K562 (cell line): ENCODE data around the gene NNAT. TPM values are rescaled to one million over a fixed set of nuclear protein-coding genes. Genes with fewer than 3 reads are reported as not detected.
A peak's percentile ranks its signal among the peaks of the same experiment; 100 is the strongest.

Source experiments
- AFF4 ChIP-seq: sonication (generic); formaldehyde crosslinking; IDR thresholded peaks from 2 replicates; pipeline ENCODE4 v1.8.0; 2023; ENCODE audit warnings: mild to moderate bottlenecking, missing genetic modification reagents
- CC2D1A ChIP-seq: fragments of 450-650 bp; IDR thresholded peaks from 2 replicates; pipeline ENCODE4 v1.6.1; 2017; ENCODE audit warnings: mild to moderate bottlenecking
- FOSL1 ChIP-seq: fragments of 200-800 bp; sonication (Bioruptor generic); conservative IDR thresholded peaks from 2 replicates; pipeline ENCODE4 v1.6.1; 2016; ENCODE audit warnings: missing genetic modification characterization, missing compliant biosample characterization
- GTF2A2 ChIP-seq: IDR thresholded peaks from 2 replicates; pipeline ENCODE4 v1.6.1; 2016; ENCODE audit warnings: mild to moderate bottlenecking, missing genetic modification characterization, missing compliant biosample characterization
- HDAC1 ChIP-seq, 2 experiments: fragments of 450-650 bp; IDR thresholded peaks; 2 replicates each; pipeline ENCODE4 v1.6.1; 2016 to 2017; ENCODE audit warnings: inconsistent platforms in 1 of 2, mild to moderate bottlenecking in 1 of 2, moderate library complexity in 1 of 2
- HDAC2 ChIP-seq: fragments of 450-650 bp; IDR thresholded peaks from 2 replicates; pipeline ENCODE4 v1.6.1; 2016; ENCODE audit warnings: mild to moderate bottlenecking
- JUND ChIP-seq, 2 experiments: IDR thresholded peaks; 2 replicates in 1 of 2; 3 replicates in 1 of 2; pipeline ENCODE4 v1.6.1; 2011; ENCODE audit warnings: borderline replicate concordance in 2 of 2, low read depth in 2 of 2, low read length in 2 of 2, improper control_type of control experiment in 1 of 2, missing biosample characterization in 1 of 2, missing genetic modification characterization in 1 of 2, missing genetic modification reagents in 1 of 2
- MNT ChIP-seq, 2 experiments: fragments of 450-650 bp; conservative IDR thresholded peaks; 2 replicates each; pipeline ENCODE4 v1.6.1; 2017; ENCODE audit warnings: mild to moderate bottlenecking in 2 of 2, moderate library complexity in 2 of 2
- NFIC ChIP-seq: fragments of 450-650 bp; IDR thresholded peaks from 2 replicates; pipeline ENCODE4 v1.6.1; 2017; ENCODE audit warnings: mild to moderate bottlenecking, inconsistent platforms
- PCBP2 ChIP-seq: fragments of 200-400 bp; formaldehyde crosslinking; IDR thresholded peaks from 2 replicates; pipeline ENCODE4 v1.6.1; 2018; ENCODE audit warnings: low read length, low read depth, mild to moderate bottlenecking, moderate library complexity; ENCODE audit not compliant: poor library complexity, severe bottlenecking
- POLR2AphosphoS5 ChIP-seq: IDR thresholded peaks from 2 replicates; pipeline ENCODE4 v1.6.1; 2011; ENCODE audit warnings: mild to moderate bottlenecking, low read depth, low read length, moderate library complexity; ENCODE audit not compliant: control insufficient read depth, insufficient read depth
- RCOR1 ChIP-seq, 2 experiments: IDR thresholded peaks; 2 replicates each; pipeline ENCODE4 v1.6.1; 2012; ENCODE audit warnings: low read depth in 2 of 2, low read length in 2 of 2, borderline replicate concordance in 1 of 2, improper control_type of control experiment in 1 of 2
- SOX6 ChIP-seq: fragments of 450-650 bp; IDR thresholded peaks from 2 replicates; pipeline ENCODE4 v1.6.1; 2014; ENCODE audit warnings: mild to moderate bottlenecking
- TAF7 ChIP-seq: fragments of 450-650 bp; IDR thresholded peaks from 2 replicates; pipeline ENCODE4 v1.6.1; 2016; ENCODE audit warnings: missing genetic modification characterization, missing compliant biosample characterization
- TSHZ1 ChIP-seq: fragments of 250-450 bp; sonication (Bioruptor Pico); IDR thresholded peaks from 2 replicates; pipeline ENCODE4 v1.4.0; 2020; ENCODE audit warnings: mild to moderate bottlenecking, moderate library complexity
- ZBTB34 ChIP-seq: fragments of 250-450 bp; sonication (Bioruptor Pico); IDR thresholded peaks from 2 replicates; pipeline ENCODE4 v1.8.0; 2021; ENCODE audit warnings: mild to moderate bottlenecking, moderate library complexity
- ZNF184 ChIP-seq: sonication (generic); formaldehyde crosslinking; IDR thresholded peaks from 2 replicates; pipeline ENCODE4 v1.5.0; 2020; ENCODE audit warnings: missing genetic modification reagents
- polyA plus RNA-seq, 8 experiments: library from polyadenylated mRNA; depleted of rRNA in 4 of 8; stranded (reverse) in 5 of 8; unstranded in 3 of 8; fragments of >200 nt; fragmentation: Nextera tagmentation in 2 of 8; fragmentation: Illumina TruSeq in 1 of 8; extraction: Ambion mirVana in 2 of 8; extraction: Trizol in 1 of 8; gene quantifications; 2 replicates each; pipeline versions ENCODE4 v1.2.1 to v1.2.3, GENCODE V29; 2011 to 2014; ENCODE audit warnings: inconsistent platforms in 1 of 8, missing spikeins in 1 of 8
- total RNA-seq, 7 experiments: library from RNA; depleted of rRNA in 6 of 7; stranded (reverse); fragments of >200 nt in 6 of 7; fragmentation: Illumina TruSeq in 2 of 7; extraction: Trizol in 2 of 7; gene quantifications; 2 replicates each; pipeline versions ENCODE4 v1.2.1 to v1.2.3, GENCODE V29; 2011 to 2021; ENCODE audit warnings: low replicate concordance in 1 of 7

Gene NNAT
- total and polyA plus RNA-seq, 9 of the 15 experiments (the other 6 are each of a cell fraction or from before 2014, with no cell fraction given) = 0.13 TPM; not detected in 8

GRCh38 chr20:37526238-37526838 is 5.3 kb downstream of the NNAT start (continued):
- TF ChIP-seq TSHZ1 (CRISPR knock-in tag) (no peak), ZBTB34 (CRISPR knock-in tag) (no peak), HDAC2 (peak; percentile 96), PCBP2 (no peak), HDAC1 (IDR thresholded peaks at IDR 0.05) (peak in 1 of 2 experiments; percentile 97; a peak in 2 of 4 replicates), POLR2AphosphoS5 (0 out of 2 replicates have a peak, but pooled peaks have one; percentile 60), MNT (conservative IDR thresholded peaks at IDR 0.05) (peak; percentile 74 to 87), NFIC (peak; percentile 80), JUND (IDR thresholded peaks at IDR 0.05; ENCODE audit: borderline replicate concordance, low read depth, low read length) (no peak), JUND (tag; IDR thresholded peaks at IDR 0.05; ENCODE audit: borderline replicate concordance, low read depth, low read length) (no peak), AFF4 (CRISPR knock-in tag) (no peak), SOX6 (peak; percentile 89), GTF2A2 (tag) (no peak), CC2D1A (no peak), TAF7 (no peak), ZNF184 (CRISPR knock-in tag) (no peak), RCOR1 (IDR thresholded peaks at IDR 0.05; ENCODE audit: borderline replicate concordance in 1 of 2, low read depth in 2 of 2, low read length in 2 of 2) (peak; percentile 87 to 93), FOSL1 (tag) (no peak; the same call in 1 of the 2 replicates)
